Sigmoid colon (tissue), 7 donors: ENCODE data around the gene SUGP1. TPM values are rescaled to one million over a fixed set of nuclear protein-coding genes. Genes with fewer than 3 reads are reported as not detected.
"Not testable (repeated sequence)": the region's sequence is repeated elsewhere in the genome, so short reads cannot be mapped to it uniquely, and the experiment has no call there.

Source experiments
- DNase-seq: peaks from one replicate; pipeline ENCODE4 v3.0.0-alpha.2; 2019
- H3K27ac ChIP-seq, 4 donors: fragments of 200-600 bp; sonication (generic); one replicate each; pipeline ENCODE4 v1.5.1; 2016 to 2019; ENCODE audit warnings: mild to moderate bottlenecking in 1 of 4
- H3K27me3 ChIP-seq, 3 donors: fragments of 200-600 bp; sonication (generic); one replicate each; pipeline ENCODE4 v1.5.1; 2019; ENCODE audit warnings: mild to moderate bottlenecking in 1 of 3
- H3K36me3 ChIP-seq, 4 donors: fragments of 200-600 bp; sonication (generic); one replicate each; pipeline ENCODE4 v1.5.1; 2016 to 2019
- H3K4me1 ChIP-seq, 4 donors: fragments of 200-600 bp; sonication (generic); one replicate each; pipeline ENCODE4 v1.5.1; 2017 to 2019
- H3K4me3 ChIP-seq, 4 donors: fragments of 200-600 bp; sonication (generic); one replicate each; pipeline ENCODE4 v1.5.1; 2017 to 2019; ENCODE audit warnings: mild to moderate bottlenecking in 2 of 4, moderate library complexity in 1 of 4
- H3K9me3 ChIP-seq, 4 donors: fragments of 200-600 bp in 3 of 4; sonication (generic) in 3 of 4; one replicate each; pipeline versions ENCODE4 v1.5.1 to v1.6.1; 2013 to 2019
- EP300 ChIP-seq, 4 donors: sonication (generic); formaldehyde crosslinking; IDR thresholded peaks; one replicate each; pipeline ENCODE4 v1.6.1; 2017; ENCODE audit warnings: antibody characterized with exemption in 4 of 4
- POLR2A ChIP-seq, 2 donors: fragments of 450-650 bp; IDR thresholded peaks; one replicate each; pipeline ENCODE4 v1.6.1; 2016; ENCODE audit warnings: antibody characterized with exemption in 2 of 2, mild to moderate bottlenecking in 2 of 2, moderate library complexity in 2 of 2
- POLR2AphosphoS5 ChIP-seq, 4 donors: sonication (generic); formaldehyde crosslinking; IDR thresholded peaks; one replicate each; pipeline ENCODE4 v1.6.1; 2017; ENCODE audit warnings: antibody characterized with exemption in 4 of 4
- WGBS, 2 donors: extraction: QIAGEN DNeasy Blood & Tissue Kit; methylation state at CpG; one replicate each; pipeline ENCODE4 v1.1.7; 2013; 5-methylcytosine and 5-hydroxymethylcytosine counted together
- intact Hi-C: fragments of 100-400 bp; cut with DNase I; formaldehyde crosslinking; loops from one replicate; pipeline ENCODE4 v1.15.1; 2023
- polyA plus RNA-seq, 3 donors: library from polyadenylated mRNA; stranded (reverse); fragments of 200-250 nt; gene quantifications; one replicate each; pipeline ENCODE4 v1.2.3, GENCODE V29; 2013
- total RNA-seq, 4 donors: library from RNA; depleted of rRNA; stranded (reverse); fragments of >200 nt; gene quantifications; one replicate each; pipeline ENCODE4 v1.1.0, GENCODE V29; 2016
- TF ChIP-seq, protein P1 (sequence below), 4 experiments: fragments of 450-650 bp in 3 of 4; fragments of 200-600 bp in 1 of 4; IDR thresholded peaks; one replicate each; pipeline ENCODE4 v1.5.1; 2016 to 2019; ENCODE audit warnings: antibody characterized with exemption in 4 of 4, mild to moderate bottlenecking in 3 of 4, moderate library complexity in 2 of 4
- donor health status: healthy with polysubstance abuse.
- donor health status: Bipolar disorder and iron deficiency.
- donor health status: healthy.

Gene SUGP1
- total and polyA plus RNA-seq, 7 donors = 21.0 to 51.0 (median 32.1) TPM

DNA sequence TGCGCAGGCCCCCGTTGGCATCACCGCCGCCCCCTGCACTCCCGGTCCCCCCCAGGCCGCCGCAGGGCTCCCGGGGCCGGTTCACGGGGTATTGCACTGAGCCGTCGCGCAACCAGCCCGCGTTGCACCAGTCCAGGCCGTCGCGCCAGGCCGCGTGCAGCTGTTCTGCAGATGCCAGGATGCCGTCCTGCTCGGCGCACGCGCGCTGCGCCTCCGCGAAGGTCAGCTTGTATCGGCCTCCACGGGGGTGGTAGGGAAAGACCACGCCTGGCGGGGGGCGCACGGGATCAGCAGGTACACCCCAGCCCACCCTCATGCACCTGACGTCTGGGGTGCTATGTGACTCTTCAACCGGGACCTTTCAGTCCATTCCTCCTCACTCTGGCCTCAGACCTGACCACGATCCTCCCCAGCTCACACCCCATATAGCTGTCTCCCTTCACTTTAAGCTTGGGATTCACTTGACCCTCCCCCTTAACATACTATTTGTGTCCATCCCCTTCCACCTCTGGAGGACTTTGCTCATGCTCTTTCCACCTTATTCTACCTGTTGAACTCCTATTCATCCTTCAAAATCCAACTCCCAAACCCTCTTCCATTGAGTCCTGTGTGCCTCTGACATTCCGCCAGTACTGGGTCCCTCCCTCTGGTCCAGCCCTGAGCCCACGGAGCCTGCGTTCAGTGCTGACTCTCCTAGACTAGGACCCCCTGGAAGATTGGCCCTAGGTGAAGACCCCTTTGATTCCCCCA, 61.5 kb downstream of the SUGP1 start:
- no peaks in the 10 kb centered on the region for H3K9me3 ChIP-seq
- H3K4me1 ChIP-seq = peaks cover 0 to 11% (median 8%) of the 10 kb centered on the region in 4 donors
- H3K27me3 ChIP-seq = peaks cover 14 to 73% (median 35%) of the 10 kb centered on the region in 3 donors
- 93 to 94% methylated on average over 41 of the region's 41 CpGs for WGBS, 2 donors
- H3K27ac ChIP-seq = no peak overlapping the region
- TF ChIP-seq, protein P1, sequence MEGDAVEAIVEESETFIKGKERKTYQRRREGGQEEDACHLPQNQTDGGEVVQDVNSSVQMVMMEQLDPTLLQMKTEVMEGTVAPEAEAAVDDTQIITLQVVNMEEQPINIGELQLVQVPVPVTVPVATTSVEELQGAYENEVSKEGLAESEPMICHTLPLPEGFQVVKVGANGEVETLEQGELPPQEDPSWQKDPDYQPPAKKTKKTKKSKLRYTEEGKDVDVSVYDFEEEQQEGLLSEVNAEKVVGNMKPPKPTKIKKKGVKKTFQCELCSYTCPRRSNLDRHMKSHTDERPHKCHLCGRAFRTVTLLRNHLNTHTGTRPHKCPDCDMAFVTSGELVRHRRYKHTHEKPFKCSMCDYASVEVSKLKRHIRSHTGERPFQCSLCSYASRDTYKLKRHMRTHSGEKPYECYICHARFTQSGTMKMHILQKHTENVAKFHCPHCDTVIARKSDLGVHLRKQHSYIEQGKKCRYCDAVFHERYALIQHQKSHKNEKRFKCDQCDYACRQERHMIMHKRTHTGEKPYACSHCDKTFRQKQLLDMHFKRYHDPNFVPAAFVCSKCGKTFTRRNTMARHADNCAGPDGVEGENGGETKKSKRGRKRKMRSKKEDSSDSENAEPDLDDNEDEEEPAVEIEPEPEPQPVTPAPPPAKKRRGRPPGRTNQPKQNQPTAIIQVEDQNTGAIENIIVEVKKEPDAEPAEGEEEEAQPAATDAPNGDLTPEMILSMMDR (IDR thresholded peaks at IDR 0.05) = no peak
- TF ChIP-seq EP300 (IDR thresholded peaks at IDR 0.05) (no peak), POLR2AphosphoS5 (IDR thresholded peaks at IDR 0.05) (no peak), POLR2A (IDR thresholded peaks at IDR 0.05) (no peak)
- no peaks in the 10 kb centered on the region for H3K36me3 ChIP-seq
- no peak for DNase-seq
- H3K4me3 ChIP-seq = no peak overlapping the region
- intact Hi-C loops = no loop called here

DNA sequence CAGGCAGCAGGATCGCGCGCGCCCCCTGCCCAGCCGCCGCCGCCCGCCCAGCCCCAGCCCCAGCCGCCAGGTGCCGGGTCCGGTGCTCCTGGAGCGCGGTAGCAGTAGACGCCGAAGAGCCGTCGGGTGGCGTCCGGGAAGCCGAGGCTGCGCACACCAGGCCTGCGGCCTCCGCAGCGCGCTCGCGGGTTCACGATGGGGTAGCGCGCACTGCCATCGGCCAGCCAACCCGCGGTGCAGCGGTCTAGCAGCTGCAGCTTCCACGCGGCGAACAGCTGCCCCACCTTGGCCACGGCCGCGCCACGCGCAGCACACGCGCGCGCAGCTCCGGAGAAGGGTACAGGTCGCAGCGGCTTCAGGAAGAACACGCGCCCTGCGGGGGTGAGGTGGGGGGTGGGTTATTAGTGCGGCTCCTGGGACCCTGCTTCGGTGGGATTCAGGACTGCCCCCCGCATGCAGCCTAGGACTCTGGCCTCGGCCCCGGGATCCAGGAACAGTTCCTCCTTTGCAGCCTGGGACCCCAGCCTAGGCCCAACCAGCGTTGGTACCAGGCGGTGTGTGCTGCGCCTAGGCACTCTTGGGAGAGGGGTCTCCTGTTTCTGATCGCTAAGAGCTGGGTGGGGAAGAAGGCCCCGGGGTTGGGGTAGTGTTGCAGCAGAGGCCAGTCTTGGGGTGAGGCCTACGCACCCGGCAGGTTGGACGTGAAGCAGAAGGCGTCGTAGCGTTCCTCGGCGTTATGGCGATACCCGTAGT, 62.3 kb downstream of the SUGP1 start:
- DNase-seq = no peak
- 81 to 83% methylated on average over 72 of the region's 72 CpGs for WGBS, 2 donors
- intact Hi-C loops = no loop called here
- H3K27me3 ChIP-seq = peaks cover 14 to 74% (median 32%) of the 10 kb centered on the region in 3 donors
- TF ChIP-seq POLR2AphosphoS5 (IDR thresholded peaks at IDR 0.05) (no peak), EP300 (IDR thresholded peaks at IDR 0.05) (no peak), POLR2A (IDR thresholded peaks at IDR 0.05) (no peak)
- TF ChIP-seq, protein P1 (IDR thresholded peaks at IDR 0.05) = no peak
- peaks cover 0 to 11% (median 8%) of the 10 kb centered on the region in 4 donors for H3K4me1 ChIP-seq
- H3K27ac ChIP-seq = no peak overlapping the region
- H3K9me3 ChIP-seq = no peaks in the 10 kb centered on the region
- no peaks in the 10 kb centered on the region for H3K36me3 ChIP-seq
- no peak overlapping the region for H3K4me3 ChIP-seq

DNA sequence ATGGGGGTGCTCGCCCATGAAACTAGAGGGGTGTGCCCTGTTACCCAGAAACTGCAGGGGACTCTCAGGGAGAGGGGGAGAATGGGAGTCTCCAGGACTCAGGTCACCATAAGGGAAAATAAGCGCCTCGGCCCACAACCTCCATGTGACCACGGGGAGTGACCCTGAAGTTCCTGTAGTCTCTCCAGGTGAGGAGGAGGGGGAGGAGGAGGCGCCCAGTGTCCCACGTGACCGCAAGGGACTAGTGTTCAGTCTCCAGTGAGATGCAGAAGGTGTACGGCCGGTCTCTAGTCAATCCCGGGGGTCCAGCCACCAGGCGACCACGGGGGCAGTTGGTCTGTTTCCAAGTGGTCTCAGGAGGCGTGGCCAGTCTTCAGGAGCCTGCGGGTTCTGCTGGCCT, 63.2 kb downstream of the SUGP1 start:
- peaks cover 14 to 72% (median 24%) of the 10 kb centered on the region in 3 donors for H3K27me3 ChIP-seq
- intact Hi-C loops = no loop called here
- H3K4me1 ChIP-seq = peaks cover 0 to 11% (median 8%) of the 10 kb centered on the region in 4 donors
- H3K9me3 ChIP-seq = no peaks in the 10 kb centered on the region
- H3K4me3 ChIP-seq = no peak overlapping the region
- 42 to 68% methylated on average over 14 of the region's 14 CpGs for WGBS, 2 donors
- no peak overlapping the region for H3K27ac ChIP-seq
- no peak for TF ChIP-seq EP300 (IDR thresholded peaks at IDR 0.05)
- TF ChIP-seq POLR2AphosphoS5 (IDR thresholded peaks at IDR 0.05) = no peak
- TF ChIP-seq, protein P1 (IDR thresholded peaks at IDR 0.05) = no peak
- no peak for TF ChIP-seq POLR2A (IDR thresholded peaks at IDR 0.05)
- no peaks in the 10 kb centered on the region for H3K36me3 ChIP-seq
- DNase-seq = no peak

DNA sequence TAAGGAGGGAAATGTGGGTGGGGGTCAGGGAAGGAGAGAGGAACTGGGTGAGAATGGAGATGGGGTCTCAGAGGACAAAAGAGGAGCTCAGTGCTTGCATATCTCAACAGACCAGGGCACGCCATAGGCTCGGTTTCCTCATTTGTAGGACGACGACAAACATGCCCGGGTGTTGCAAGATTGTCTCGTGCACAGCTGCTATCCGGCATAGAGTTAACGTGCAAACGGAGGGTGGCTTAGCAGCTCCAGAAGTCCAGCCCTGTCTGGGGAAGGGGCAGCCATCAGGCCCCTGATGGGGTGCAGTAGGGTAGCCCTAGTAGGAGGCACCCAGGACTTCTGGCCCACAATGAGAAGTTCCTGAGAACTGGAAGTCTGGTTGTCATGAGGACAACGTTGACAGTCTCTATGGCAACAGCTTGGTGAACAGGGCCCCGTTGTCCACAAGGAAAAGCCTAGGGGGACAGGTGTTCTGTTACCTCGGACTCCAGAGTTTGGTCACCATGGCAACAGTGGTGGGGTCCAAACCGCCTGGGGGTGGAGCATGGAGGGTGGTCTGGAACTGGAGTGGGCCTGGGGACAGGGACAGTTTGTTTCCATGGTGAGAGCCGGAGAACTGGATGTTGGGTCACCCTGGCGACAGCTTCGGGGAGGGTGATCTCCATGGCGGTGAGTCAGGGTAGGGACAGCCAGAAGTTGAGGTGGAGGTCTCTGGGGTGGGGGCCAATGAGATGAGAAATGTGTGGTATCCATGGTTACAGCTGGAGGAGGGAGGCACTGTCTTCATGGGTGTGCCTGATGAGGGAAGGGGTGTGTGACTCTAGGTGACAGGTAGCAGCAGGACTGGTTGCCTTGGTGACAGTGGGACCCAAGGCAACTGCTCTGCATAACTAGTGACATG, 64.0 kb downstream of the SUGP1 start:
- TF ChIP-seq POLR2A (IDR thresholded peaks at IDR 0.05) (no peak), EP300 (IDR thresholded peaks at IDR 0.05) (no peak), POLR2AphosphoS5 (IDR thresholded peaks at IDR 0.05) (no peak)
- TF ChIP-seq, protein P1 (IDR thresholded peaks at IDR 0.05) = no peak
- H3K4me3 ChIP-seq = no peak overlapping the region
- no peaks in the 10 kb centered on the region for H3K9me3 ChIP-seq
- no peak for DNase-seq
- no peaks in the 10 kb centered on the region for H3K36me3 ChIP-seq
- WGBS, 2 donors = 39 to 57% methylated on average over 17 of the region's 17 CpGs
- peaks cover 10 to 72% (median 17%) of the 10 kb centered on the region in 3 donors for H3K27me3 ChIP-seq
- H3K4me1 ChIP-seq = peaks cover 0 to 5% (median 3%) of the 10 kb centered on the region in 4 donors
- intact Hi-C loops = no loop called here
- H3K27ac ChIP-seq = no peak overlapping the region

DNA sequence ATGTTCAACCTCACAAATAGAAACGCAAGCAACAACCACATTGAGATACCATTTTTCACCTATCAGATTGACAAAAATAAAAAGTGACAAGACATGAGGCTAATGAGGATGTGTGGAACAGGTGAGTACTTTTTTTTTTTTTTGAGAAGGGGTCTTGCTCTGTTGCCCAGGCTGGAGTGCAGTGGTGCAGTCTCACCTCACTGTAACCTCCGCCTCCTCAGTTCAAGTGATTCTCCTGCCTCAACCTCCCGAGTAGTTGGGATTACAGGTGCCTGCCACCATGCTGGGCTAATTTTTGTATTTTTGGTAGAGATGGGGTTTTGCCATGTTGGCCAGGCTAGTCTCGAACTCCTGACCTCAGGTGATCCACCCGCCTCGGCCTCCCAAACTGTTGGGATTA, 66.9 kb downstream of the SUGP1 start:
- H3K4me1 ChIP-seq, H3K9me3 ChIP-seq, H3K36me3 ChIP-seq, H3K4me3 ChIP-seq, H3K27ac ChIP-seq, DNase-seq, intact Hi-C loops: not testable (repeated sequence)
- H3K27me3 ChIP-seq = peaks cover 0 to 66% (median 3%) of the 10 kb centered on the region in 3 donors
- 88 to 92% methylated on average over 6 of the region's 6 CpGs for WGBS, 2 donors
